Ammon's horn (tissue), 1 donor: ENCODE measurements around the gene NTF3.

Source experiments
- DNase-seq: peaks from one replicate; pipeline ENCODE4 v3.0.0-alpha.2; 2016; ENCODE audit warnings: low spot score

NTF3 gene

DNA sequence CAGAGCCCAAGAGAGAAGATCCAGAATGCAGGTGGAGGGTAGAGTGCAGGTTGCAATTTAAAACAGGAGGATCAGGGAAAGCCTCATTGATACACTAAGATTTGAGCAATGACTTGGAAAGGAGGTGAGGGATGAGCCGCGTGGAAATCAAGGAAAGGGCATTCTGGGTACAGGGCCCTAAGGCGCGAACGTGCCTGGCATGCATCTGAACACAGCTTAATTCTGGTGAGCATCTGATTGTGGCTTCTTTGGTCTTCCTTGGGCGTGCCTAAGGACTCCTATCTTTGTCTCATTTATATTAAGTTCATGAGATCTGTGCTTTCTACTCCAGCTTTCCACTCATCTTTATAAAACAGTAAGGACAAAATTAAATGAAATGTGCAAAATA lies 79.3 kb downstream of the NTF3 start:
- no peak for DNase-seq

DNA sequence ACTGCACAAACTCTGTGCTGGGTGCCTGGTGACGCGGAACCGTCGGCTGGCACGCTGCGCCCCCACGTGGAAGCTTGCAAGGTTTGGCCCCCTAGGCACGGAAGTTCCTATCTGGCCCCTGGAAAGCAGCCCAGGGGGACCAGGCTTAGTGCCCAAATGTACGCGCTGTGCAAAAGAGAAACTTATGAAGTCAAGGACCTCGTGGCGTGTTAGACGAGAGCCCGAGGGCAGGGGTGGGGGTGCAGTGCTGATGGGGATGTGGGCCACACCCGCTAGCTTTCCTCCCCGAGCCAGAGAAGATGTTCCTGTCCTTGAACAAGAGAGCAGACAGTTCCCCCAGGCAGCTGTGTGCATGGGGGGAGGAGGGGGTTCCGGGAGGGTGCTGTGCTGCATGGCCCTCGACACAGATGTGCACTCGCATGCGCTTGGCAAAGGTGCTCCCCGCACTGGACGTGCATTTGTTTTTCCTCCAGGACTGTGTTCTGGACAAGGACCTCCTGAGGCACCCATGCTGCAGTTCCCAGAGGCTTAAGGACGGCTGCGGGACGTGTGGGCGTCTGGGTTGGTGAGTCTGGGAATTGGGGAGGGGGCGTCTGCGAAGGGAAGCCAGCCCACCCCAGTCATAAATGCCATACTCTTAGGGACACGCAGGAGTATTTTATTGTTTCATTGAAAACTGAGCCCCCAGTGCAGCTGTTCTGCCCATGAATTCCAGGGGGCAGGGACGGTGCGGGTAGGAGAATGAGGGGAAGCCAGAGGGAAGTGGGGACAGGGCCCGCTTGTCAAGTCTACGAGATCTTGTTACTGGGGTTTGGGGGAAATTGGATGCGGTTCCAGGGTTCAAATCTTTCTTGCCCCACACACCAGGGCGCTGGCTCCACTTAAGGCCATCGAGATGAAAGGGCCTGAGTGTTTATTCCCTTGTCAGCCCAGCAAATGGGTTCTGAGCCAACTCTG lies 80.0 kb downstream of the NTF3 start:
- DNase-seq = no peak

GRCh38 chr12:5512601-5512970 lies 80.7 kb downstream of the NTF3 start:
- DNase-seq = no peak

GRCh38 chr12:5513406-5513805 lies 81.5 kb downstream of the NTF3 start:
- DNase-seq = no peak

GRCh38 chr12:5514016-5514415 lies 82.1 kb downstream of the NTF3 start:
- no peak for DNase-seq

DNA sequence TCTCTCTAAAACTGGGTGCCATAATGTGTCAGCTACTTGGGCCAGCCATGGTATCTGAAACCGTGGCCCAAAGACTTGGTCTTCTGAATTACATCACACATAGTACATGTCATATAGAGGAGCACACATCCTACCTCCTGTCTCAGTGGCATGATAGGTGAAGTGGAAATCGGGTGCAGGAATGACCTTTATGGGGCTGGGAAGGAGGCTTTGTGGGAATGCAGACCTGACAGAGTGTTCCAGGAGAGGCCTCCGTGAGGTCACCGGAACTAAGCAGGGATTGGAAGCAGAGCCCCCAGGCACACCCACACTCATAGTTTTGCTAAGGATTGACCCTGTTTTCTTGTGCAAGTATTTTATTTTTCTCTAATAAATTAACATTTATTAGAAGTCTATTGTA lies 82.6 kb downstream of the NTF3 start:
- no peak for DNase-seq

- no peak for DNase-seq
Measured at GRCh38 chr12:5515458-5515857, 83.5 kb downstream of the NTF3 start.

- DNase-seq = no peak
Measured at GRCh38 chr12:5516371-5517241, 84.7 kb downstream of the NTF3 start.

DNA sequence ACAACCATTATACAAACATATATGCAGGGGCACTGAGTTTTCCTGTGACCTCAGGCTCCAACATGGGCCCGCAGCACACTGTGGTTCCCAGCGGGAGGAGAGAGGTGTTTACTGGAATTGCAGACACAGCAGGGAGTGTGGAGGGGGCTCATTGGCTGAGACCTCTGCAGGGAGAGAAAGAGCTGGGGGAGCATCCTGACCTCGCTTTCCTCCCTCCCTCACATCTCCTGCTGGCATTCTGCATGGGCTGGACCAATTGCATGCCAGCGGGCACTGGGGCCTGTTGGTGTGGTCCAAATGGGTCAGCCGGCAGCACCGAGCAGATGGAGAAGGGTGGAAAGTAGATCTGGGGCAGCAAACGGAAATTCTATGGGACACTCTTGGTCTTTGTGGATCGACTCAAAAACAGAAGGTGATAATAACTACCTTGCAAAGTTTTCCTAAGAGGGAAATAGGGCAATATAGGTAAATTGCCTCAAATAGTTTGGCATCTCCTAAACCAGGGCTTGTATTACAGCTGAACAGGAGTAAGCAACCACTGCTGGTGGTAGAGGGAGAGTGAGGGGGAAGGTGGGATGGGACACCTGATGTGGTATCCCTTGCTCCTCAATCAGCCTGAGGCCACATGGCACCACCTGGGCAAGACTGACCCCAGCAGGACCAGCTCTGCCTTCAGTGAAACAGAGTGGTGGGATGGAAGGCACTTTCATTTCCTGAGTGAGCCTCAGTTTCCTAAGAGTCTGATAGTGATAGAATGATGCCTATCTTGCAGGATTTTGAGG lies 86.9 kb downstream of the NTF3 start:
- no peak for DNase-seq

DNA sequence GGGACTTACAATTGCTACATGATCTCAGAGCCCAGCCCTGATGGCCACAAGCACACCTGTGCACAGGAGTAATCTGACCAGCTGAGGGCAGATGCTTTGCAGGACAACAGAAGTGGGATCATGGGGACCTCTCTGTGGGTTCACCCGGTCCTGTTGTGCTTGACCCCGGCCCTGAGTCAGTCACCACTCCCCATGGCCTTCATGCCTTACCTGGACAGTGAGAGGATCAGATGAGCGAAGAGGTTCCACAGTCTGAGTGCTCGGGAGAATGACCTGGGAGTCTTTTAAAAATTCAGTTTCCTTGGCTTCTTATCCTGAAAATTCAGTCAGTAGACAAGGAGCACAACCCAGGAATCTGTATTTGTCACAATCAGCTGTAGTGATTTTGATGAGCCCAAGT lies 88.1 kb downstream of the NTF3 start:
- no peak for DNase-seq

- no peak for DNase-seq
Measured at GRCh38 chr12:5520831-5521230, 88.9 kb downstream of the NTF3 start.

DNA sequence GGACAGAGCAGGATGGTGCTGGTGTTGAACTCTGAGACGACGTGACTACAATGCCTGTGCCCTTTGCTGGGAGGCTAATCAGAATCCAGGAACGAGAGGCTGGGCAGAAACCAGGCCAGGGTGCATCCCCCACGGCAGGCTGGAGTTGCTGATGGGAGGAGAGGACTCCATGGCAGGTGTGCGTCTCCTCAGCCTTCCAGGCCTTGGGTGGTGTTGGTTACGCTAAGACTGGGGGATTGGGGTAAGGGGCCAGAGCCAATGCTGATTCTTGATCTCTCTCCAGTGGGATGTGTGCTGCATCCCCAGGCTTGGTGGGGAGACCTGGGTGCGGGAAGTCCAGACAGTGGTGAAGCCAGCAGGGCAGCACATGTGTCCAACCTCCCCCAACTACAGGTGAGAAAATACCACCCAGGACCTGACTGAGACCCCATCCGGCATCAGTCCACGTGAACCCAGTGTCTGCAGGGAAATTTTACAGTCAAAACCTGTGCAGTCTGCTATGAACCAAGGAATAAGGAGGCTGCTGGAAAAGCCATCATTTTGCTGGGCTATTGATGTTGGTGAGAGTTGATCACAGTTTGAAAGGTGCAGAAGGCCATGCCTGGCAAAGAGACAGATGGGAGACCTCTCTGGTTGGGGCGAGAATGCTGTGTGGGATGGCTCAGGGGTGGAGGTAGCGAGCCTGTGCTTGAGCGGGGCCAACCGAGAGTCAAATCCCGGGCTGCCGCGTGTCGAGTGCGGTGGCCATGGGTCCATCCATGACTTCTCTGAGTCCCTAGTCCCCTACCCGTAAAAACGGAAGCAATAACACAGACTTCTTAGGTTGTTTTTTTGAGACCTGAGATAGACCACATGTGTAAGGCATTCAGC lies 89.8 kb downstream of the NTF3 start:
- no peak for DNase-seq

GRCh38 chr12:5522432-5523335 lies 90.8 kb downstream of the NTF3 start:
- no peak for DNase-seq

- no peak for DNase-seq
Measured at GRCh38 chr12:5523396-5524115, 91.6 kb downstream of the NTF3 start.

- no peak for DNase-seq
Measured at GRCh38 chr12:5524116-5524768, 92.3 kb downstream of the NTF3 start.

- no peak for DNase-seq
Measured at GRCh38 chr12:5524769-5525436, 93.0 kb downstream of the NTF3 start.

DNA sequence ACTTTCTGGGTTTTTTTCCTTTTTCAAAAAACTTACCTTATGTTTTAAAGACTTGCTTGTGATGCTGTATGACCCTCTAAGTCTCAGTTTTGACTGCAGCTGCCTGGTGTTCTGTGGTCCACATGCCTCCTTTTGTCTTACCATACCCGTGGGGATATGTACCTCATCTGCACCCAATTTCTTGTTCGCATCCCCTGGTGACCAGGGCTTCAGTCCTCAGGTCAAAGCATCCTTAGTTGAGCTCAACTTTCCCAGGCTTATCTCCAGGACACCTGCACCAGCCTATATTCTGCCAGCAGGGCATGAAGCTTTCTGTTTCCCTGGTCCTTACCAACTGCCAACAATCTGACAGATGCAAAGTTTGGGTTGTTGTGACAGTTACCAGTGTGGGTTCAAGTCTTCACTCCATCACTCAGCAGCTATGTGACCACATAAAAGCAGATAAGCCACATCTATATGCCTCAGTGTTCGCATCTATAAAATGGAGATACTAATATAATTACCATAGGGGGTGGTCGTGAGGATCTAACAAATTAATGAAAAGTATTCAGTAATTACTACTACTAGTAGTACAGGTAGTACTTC lies 94.0 kb downstream of the NTF3 start:
- no peak for DNase-seq

DNA sequence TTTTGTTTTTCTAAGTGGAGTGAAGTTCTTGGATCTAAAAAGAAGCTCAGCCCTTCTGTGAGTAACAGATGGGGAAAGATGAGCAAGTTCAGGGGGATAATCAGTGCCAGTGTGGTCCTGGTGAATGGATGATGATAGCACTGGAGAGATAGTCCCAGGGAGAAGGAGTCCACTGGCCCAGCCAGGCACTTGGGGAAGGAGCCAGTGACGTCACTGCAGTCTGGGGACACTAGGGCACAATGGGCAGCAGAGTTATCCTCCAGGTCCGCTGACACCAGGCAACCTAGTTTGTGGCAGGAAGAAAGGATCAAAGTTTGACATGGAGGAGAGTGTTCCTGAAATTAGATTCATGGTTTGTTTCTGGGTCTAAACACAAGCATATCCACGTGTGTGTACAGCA lies 101.5 kb downstream of the NTF3 start:
- DNase-seq = no peak
